ENCODE data around the gene NIF3L1.
"Not testable (repeated sequence)": the region's sequence is repeated elsewhere in the genome, so short reads cannot be mapped to it uniquely, and the experiment has no call there.

GRCh38 chr2:200881715-200882249 is 7.4 kb upstream of the NIF3L1 start:
- not testable (repeated sequence) for TF ChIP-seq CTCF (IDR thresholded peaks at IDR 0.05); USF2 (IDR thresholded peaks at IDR 0.05); ZNF302 (CRISPR knock-in tag; IDR thresholded peaks at IDR 0.05); EP300 (IDR thresholded peaks at IDR 0.05); REST (IDR thresholded peaks at IDR 0.05); CHD2 (IDR thresholded peaks at IDR 0.05; ENCODE audit: low read length, partially characterized antibody); POLR2A (IDR thresholded peaks at IDR 0.05; ENCODE audit: low read length); MAX (IDR thresholded peaks at IDR 0.05); JUN (IDR thresholded peaks at IDR 0.05); HDAC2 (IDR thresholded peaks at IDR 0.05)

Measured in A549 (cell line).